ENCODE measurements around the gene KLHL17.

DNA sequence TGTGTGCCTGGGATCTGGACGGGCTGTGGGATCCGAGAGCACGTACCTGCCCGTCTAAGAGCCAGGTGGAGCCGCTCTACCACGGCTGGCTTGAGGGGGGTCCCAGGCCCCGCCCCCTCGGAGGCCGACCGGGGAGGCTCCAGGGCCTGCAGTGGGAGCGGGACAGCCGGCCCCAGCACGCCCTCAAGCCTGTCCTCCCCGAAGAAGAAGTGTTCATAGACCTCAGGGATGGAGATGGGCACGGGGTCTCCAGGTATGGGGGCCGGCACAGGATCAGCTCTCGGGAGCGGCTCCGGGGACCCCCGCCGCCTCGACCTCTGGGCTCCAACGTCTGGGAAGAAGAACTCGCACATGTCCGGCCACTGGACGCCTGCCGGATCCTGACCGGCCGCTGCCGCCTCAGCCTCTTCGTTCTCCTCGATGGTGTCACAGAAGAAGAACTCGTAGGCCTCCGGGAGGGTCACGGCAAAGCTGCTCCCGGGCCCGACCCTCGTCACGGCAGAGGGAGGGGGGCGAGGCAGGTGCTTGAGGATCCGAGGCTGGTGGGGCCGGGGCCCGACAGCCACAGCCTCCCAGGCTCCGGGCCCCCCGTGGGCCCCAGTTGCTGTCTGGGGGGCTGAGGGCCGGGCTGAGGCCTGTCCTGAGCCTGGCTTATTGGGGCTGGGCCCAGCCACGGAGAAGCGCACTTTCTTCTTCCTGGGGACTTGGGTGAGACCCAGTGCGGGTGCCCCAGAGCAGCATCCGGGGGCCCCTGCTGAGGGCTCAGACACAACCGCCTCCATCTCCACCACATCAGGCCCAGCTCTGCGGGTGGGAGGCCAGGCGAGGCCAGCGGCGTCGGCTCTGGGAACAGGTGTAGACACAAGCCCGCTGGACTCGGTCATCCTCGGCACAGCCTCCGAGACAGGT, 18.7 kb downstream of the KLHL17 start:
- no peak for TF ChIP-seq EZH2 (IDR thresholded peaks at IDR 0.05; ENCODE audit: borderline replicate concordance, control insufficient read depth, low read depth, low read length)
- TF ChIP-seq, protein P1, sequence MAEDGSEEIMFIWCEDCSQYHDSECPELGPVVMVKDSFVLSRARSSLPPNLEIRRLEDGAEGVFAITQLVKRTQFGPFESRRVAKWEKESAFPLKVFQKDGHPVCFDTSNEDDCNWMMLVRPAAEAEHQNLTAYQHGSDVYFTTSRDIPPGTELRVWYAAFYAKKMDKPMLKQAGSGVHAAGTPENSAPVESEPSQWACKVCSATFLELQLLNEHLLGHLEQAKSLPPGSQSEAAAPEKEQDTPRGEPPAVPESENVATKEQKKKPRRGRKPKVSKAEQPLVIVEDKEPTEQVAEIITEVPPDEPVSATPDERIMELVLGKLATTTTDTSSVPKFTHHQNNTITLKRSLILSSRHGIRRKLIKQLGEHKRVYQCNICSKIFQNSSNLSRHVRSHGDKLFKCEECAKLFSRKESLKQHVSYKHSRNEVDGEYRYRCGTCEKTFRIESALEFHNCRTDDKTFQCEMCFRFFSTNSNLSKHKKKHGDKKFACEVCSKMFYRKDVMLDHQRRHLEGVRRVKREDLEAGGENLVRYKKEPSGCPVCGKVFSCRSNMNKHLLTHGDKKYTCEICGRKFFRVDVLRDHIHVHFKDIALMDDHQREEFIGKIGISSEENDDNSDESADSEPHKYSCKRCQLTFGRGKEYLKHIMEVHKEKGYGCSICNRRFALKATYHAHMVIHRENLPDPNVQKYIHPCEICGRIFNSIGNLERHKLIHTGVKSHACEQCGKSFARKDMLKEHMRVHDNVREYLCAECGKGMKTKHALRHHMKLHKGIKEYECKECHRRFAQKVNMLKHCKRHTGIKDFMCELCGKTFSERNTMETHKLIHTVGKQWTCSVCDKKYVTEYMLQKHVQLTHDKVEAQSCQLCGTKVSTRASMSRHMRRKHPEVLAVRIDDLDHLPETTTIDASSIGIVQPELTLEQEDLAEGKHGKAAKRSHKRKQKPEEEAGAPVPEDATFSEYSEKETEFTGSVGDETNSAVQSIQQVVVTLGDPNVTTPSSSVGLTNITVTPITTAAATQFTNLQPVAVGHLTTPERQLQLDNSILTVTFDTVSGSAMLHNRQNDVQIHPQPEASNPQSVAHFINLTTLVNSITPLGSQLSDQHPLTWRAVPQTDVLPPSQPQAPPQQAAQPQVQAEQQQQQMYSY (CRISPR knock-in tag; IDR thresholded peaks at IDR 0.05) = no peak
- TF ChIP-seq, protein P2, sequence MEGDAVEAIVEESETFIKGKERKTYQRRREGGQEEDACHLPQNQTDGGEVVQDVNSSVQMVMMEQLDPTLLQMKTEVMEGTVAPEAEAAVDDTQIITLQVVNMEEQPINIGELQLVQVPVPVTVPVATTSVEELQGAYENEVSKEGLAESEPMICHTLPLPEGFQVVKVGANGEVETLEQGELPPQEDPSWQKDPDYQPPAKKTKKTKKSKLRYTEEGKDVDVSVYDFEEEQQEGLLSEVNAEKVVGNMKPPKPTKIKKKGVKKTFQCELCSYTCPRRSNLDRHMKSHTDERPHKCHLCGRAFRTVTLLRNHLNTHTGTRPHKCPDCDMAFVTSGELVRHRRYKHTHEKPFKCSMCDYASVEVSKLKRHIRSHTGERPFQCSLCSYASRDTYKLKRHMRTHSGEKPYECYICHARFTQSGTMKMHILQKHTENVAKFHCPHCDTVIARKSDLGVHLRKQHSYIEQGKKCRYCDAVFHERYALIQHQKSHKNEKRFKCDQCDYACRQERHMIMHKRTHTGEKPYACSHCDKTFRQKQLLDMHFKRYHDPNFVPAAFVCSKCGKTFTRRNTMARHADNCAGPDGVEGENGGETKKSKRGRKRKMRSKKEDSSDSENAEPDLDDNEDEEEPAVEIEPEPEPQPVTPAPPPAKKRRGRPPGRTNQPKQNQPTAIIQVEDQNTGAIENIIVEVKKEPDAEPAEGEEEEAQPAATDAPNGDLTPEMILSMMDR (IDR thresholded peaks at IDR 0.05 in 2 of 3, conservative IDR thresholded peaks at IDR 0.05 in 1 of 3; ENCODE audit: control insufficient read depth in 2 of 3, extremely low read depth in 1 of 3, insufficient read depth in 1 of 3, low read depth in 3 of 3, low read length in 3 of 3) = no peak
- TF ChIP-seq BMI1 (IDR thresholded peaks at IDR 0.05; ENCODE audit: borderline replicate concordance) = no peak
- TF ChIP-seq JUNB (IDR thresholded peaks at IDR 0.05) = no peak
